ENCODE measurements around the gene DUSP21. TPM values are rescaled to one million over a fixed set of nuclear protein-coding genes. Genes with fewer than 3 reads are reported as not detected.

The DUSP21 gene
- total and polyA plus RNA-seq, 10 of the 15 experiments (the other 5 are each of a cell fraction or from before 2014, with no cell fraction given) = not detected

DNA sequence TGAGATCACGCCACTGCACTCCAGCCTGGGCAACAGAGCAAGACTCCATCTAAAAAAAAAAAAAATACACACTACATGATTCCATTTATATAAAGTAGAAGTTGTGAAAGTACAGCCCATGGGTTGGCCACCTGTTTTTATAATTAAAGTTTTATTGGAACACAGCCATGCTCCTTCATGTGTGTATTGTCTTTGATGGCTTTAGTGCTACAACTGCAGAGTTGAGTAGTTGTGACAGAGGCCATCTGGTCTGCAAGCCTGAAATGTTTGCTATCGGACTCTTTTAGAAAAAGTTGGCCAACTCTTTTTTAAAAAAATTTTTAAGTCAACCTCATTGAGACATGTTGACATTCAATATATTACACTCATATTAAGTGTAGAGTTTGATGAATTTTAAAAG is 41.2 kb upstream of the DUSP21 start:
- SMC1A ChIA-PET (ENCODE audit: uncharacterized antibody, unreplicated experiment) = no interaction called here
- in situ Hi-C loops (cut with MboI) = no loop called here
- 97% methylated on average over 2 of the region's 2 CpGs for WGBS (ENCODE audit: insufficient coverage, insufficient replicate concordance, low lambda C conversion rate, missing lambda C conversion rate)
- POLR2A ChIA-PET = no interaction called here
- Histone ChIP-seq H4K20me1 (ENCODE audit: control insufficient read depth, insufficient read depth) (no peaks in the 10 kb centered on the region), H3K4me3 (no peak overlapping the region), H3K27me3 (replicated peaks in 1 of 2; ENCODE audit: control insufficient read depth in 2 of 2, insufficient read depth in 2 of 2, low read length in 1 of 2) (no peaks in the 10 kb centered on the region), H3K4me1 (ENCODE audit: control insufficient read depth, insufficient read depth, low read length) (no peaks in the 10 kb centered on the region), H3K36me3 (ENCODE audit: control insufficient read depth in 2 of 2, insufficient read depth in 2 of 2, low read length in 1 of 2) (no peaks in the 10 kb centered on the region), H3K4me2 (ENCODE audit: control insufficient read depth, insufficient read depth) (no peak overlapping the region), H3K9ac (ENCODE audit: control insufficient read depth, insufficient read depth, low read length) (no peak overlapping the region), H3K27ac (ENCODE audit: control insufficient read depth, insufficient read depth) (no peak overlapping the region), H2AFZ (ENCODE audit: control insufficient read depth, low read depth, low read length) (no peak overlapping the region), H3K79me2 (ENCODE audit: control insufficient read depth, insufficient read depth, low read length) (no peaks in the 10 kb centered on the region), H3K9me3 (replicated peaks; ENCODE audit: control insufficient read depth, insufficient read depth, low read length) (no peaks in the 10 kb centered on the region)
- no peak for FAIRE-seq
- TF ChIP-seq GABPA (IDR thresholded peaks at IDR 0.05; ENCODE audit: low read depth) = no peak
- no peak for TF ChIP-seq PRDM15 (CRISPR knock-in tag; IDR thresholded peaks at IDR 0.05)
- TF ChIP-seq EED (IDR thresholded peaks at IDR 0.05; ENCODE audit: low read depth) = no peak
- TF ChIP-seq IKZF2 (IDR thresholded peaks at IDR 0.05) = no peak
- TF ChIP-seq PML (IDR thresholded peaks at IDR 0.05; ENCODE audit: low read length) = no peak
- TF ChIP-seq YY1 (IDR thresholded peaks at IDR 0.05; ENCODE audit: low read depth, low read length) = no peak
- TF ChIP-seq POLR2A (IDR thresholded peaks at IDR 0.05; ENCODE audit: low read depth, low read length) = no peak
- TF ChIP-seq NFYA (IDR thresholded peaks at IDR 0.05; ENCODE audit: borderline replicate concordance, low read depth, low read length) = no peak
- no peak for TF ChIP-seq PAX5 (IDR thresholded peaks at IDR 0.05; ENCODE audit: borderline replicate concordance, low read depth, low read length)
- TF ChIP-seq SMC3 (IDR thresholded peaks at IDR 0.05; ENCODE audit: borderline replicate concordance, low read length) = no peak
- TF ChIP-seq, protein P1, sequence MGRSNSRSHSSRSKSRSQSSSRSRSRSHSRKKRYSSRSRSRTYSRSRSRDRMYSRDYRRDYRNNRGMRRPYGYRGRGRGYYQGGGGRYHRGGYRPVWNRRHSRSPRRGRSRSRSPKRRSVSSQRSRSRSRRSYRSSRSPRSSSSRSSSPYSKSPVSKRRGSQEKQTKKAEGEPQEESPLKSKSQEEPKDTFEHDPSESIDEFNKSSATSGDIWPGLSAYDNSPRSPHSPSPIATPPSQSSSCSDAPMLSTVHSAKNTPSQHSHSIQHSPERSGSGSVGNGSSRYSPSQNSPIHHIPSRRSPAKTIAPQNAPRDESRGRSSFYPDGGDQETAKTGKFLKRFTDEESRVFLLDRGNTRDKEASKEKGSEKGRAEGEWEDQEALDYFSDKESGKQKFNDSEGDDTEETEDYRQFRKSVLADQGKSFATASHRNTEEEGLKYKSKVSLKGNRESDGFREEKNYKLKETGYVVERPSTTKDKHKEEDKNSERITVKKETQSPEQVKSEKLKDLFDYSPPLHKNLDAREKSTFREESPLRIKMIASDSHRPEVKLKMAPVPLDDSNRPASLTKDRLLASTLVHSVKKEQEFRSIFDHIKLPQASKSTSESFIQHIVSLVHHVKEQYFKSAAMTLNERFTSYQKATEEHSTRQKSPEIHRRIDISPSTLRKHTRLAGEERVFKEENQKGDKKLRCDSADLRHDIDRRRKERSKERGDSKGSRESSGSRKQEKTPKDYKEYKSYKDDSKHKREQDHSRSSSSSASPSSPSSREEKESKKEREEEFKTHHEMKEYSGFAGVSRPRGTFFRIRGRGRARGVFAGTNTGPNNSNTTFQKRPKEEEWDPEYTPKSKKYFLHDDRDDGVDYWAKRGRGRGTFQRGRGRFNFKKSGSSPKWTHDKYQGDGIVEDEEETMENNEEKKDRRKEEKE (IDR thresholded peaks at IDR 0.05) = no peak
- no peak for TF ChIP-seq ZBED1 (IDR thresholded peaks at IDR 0.05; ENCODE audit: borderline replicate concordance)
- no peak for TF ChIP-seq E2F8 (IDR thresholded peaks at IDR 0.05; ENCODE audit: low read depth, partially characterized antibody)
- DNase-seq (ENCODE audit: low read depth, low spot score) = no peak
- CTCF ChIA-PET = no interaction called here
- intact Hi-C loops (cut with micrococcal nuclease; ENCODE audit: unreplicated experiment) = no loop called here
- BruUV-seq (replicated peaks) = no TSS peak
- RAD21 ChIA-PET (ENCODE audit: unreplicated experiment) = no interaction called here
- ATAC-seq = no peak
